H1 (cell line): ENCODE measurements around the gene ST6GALNAC3. TPM values are rescaled to one million over a fixed set of nuclear protein-coding genes. Genes with fewer than 3 reads are reported as not detected.

Experiments
- CTCF ChIA-PET: fragments of 300-600 bp; sonication (Branson Sonifier 250); formaldehyde crosslinking; loops from one replicate; lab custom pipeline; 2021; ENCODE audit not compliant: partially characterized antibody; lab: Charles Lee
- POLR2A ChIA-PET: fragments of 300-600 bp; sonication (Branson Sonifier 250); formaldehyde crosslinking; loops from one replicate; lab custom pipeline; 2021; ENCODE audit warnings: inconsistent platforms; ENCODE audit not compliant: partially characterized antibody; lab: Charles Lee
- DNase-seq, 2 experiments: peaks; one replicate each; pipeline versions ENCODE4 v3.0.0 to v3.0.0-alpha.2; 2010 to 2022; ENCODE audit warnings: low spot score in 2 of 2, low read depth in 1 of 2, mixed read lengths in 1 of 2
- FAIRE-seq: peaks from 2 replicates; lab custom pipeline; 2011; peaks lifted over from hg19 to GRCh38; lab: Jason Lieb, UNC
- H2AFZ ChIP-seq: 2 replicates; pipeline ENCODE4 v1.8.1; 2012; ENCODE audit warnings: low read length, inconsistent platforms
- H2AK5ac ChIP-seq: 2 replicates; pipeline ENCODE4 v1.6.1; 2013; ENCODE audit warnings: low read depth, low read length
- H2BK120ac ChIP-seq: replicated peaks from 2 replicates; pipeline ENCODE3; 2013; ENCODE audit warnings: low read depth, low read length, inconsistent platforms
- H2BK12ac ChIP-seq: 2 replicates; pipeline ENCODE4 v1.6.1; 2013; ENCODE audit warnings: low read depth, low read length
- H2BK15ac ChIP-seq: 2 replicates; pipeline ENCODE4 v1.6.1; 2013; ENCODE audit warnings: low read length
- H2BK20ac ChIP-seq: 2 replicates; pipeline ENCODE4 v1.6.1; 2013; ENCODE audit warnings: low read length
- H2BK5ac ChIP-seq: 2 replicates; pipeline ENCODE4 v1.6.1; 2013; ENCODE audit warnings: low read depth, low read length
- H3K14ac ChIP-seq: 2 replicates; pipeline ENCODE4 v1.6.1; 2013; ENCODE audit warnings: inconsistent platforms; ENCODE audit not compliant: insufficient read length
- H3K18ac ChIP-seq: 2 replicates; pipeline ENCODE4 v1.6.1; 2013; ENCODE audit warnings: low read length; ENCODE audit errors: extremely low read depth
- H3K23ac ChIP-seq: 2 replicates; pipeline ENCODE4 v1.6.1; 2013; ENCODE audit warnings: inconsistent platforms; ENCODE audit not compliant: insufficient read length
- H3K23me2 ChIP-seq: 2 replicates; pipeline ENCODE4 v1.6.1; 2013; ENCODE audit warnings: low read depth, low read length
- H3K27ac ChIP-seq: 2 replicates; pipeline ENCODE4 v1.6.1; 2011; ENCODE audit warnings: low read depth, low read length, inconsistent platforms
- H3K27me3 ChIP-seq, 4 experiments: replicated peaks in 1 of 4; 1 replicate in 1 of 4; 2 replicates in 3 of 4; pipeline versions ENCODE4 v1.6.1 to v1.8.1; 2011 to 2013; ENCODE audit warnings: low read length in 3 of 4, mild to moderate bottlenecking in 3 of 4, inconsistent platforms in 2 of 4, mixed read lengths in 2 of 4, moderate library complexity in 1 of 4; ENCODE audit not compliant: control insufficient read depth in 3 of 4, insufficient read depth in 3 of 4; ENCODE audit errors: extremely low read depth in 1 of 4
- H3K36me3 ChIP-seq, 4 experiments: 2 replicates each; pipeline versions ENCODE4 v1.6.1 to v1.8.1; 2011 to 2013; ENCODE audit warnings: mild to moderate bottlenecking in 4 of 4, low read length in 3 of 4, moderate library complexity in 2 of 4, control low read depth in 1 of 4, inconsistent platforms in 1 of 4; ENCODE audit not compliant: insufficient read depth in 4 of 4, control insufficient read depth in 2 of 4
- H3K4ac ChIP-seq: replicated peaks from 2 replicates; pipeline ENCODE3; 2013; ENCODE audit warnings: low read length, low read depth, mixed read lengths, inconsistent platforms; ENCODE audit not compliant: insufficient read length
- H3K4me1 ChIP-seq, 4 experiments: replicated peaks in 1 of 4; 1 replicate in 1 of 4; 2 replicates in 3 of 4; pipeline versions ENCODE4 v1.6.1 to v1.8.1; 2011 to 2013; ENCODE audit warnings: low read length in 3 of 4, inconsistent platforms in 2 of 4, mixed read lengths in 1 of 4; ENCODE audit not compliant: insufficient read depth in 4 of 4, control insufficient read depth in 3 of 4
- H3K4me2 ChIP-seq, 2 experiments: 2 replicates each; pipeline versions ENCODE4 v1.6.1 to v1.8.1; 2011 to 2013; ENCODE audit warnings: low read depth in 2 of 2, low read length in 2 of 2, control low read depth in 1 of 2, inconsistent platforms in 1 of 2, mild to moderate bottlenecking in 1 of 2; ENCODE audit not compliant: insufficient read depth in 1 of 2
- H3K4me3 ChIP-seq, 4 experiments: fragments of 200-600, 300-600 bp in 1 of 4; sonication (generic), shearing (Covaris generic), sonication (Bioruptor Twin) in 1 of 4; 2 replicates each; pipeline versions ENCODE4 v1.5.1 to v1.8.1; 2011 to 2016; ENCODE audit warnings: low read length in 4 of 4, low read depth in 3 of 4, control low read depth in 2 of 4, inconsistent platforms in 2 of 4, mild to moderate bottlenecking in 2 of 4, mixed read lengths in 1 of 4, moderate library complexity in 1 of 4; ENCODE audit not compliant: insufficient read depth in 2 of 4; ENCODE audit errors: extremely low read depth in 1 of 4
- H3K56ac ChIP-seq: replicated peaks from 2 replicates; pipeline ENCODE3; 2013; ENCODE audit warnings: low read depth, mild to moderate bottlenecking, mixed read lengths, low read length, inconsistent platforms; ENCODE audit not compliant: insufficient read length
- H3K79me1 ChIP-seq: 2 replicates; pipeline ENCODE4 v1.6.1; 2013; ENCODE audit warnings: low read depth, low read length, control low read depth
- H3K79me2 ChIP-seq, 2 experiments: 2 replicates each; pipeline versions ENCODE4 v1.6.1 to v1.8.1; 2012 to 2013; ENCODE audit warnings: low read length in 2 of 2, mild to moderate bottlenecking in 2 of 2, inconsistent platforms in 1 of 2; ENCODE audit not compliant: insufficient read depth in 2 of 2, control insufficient read depth in 1 of 2
- H3K9ac ChIP-seq, 4 experiments: replicated peaks in 1 of 4; 1 replicate in 1 of 4; 2 replicates in 3 of 4; pipeline versions ENCODE4 v1.6.1 to v1.8.1; 2011 to 2013; ENCODE audit warnings: low read depth in 3 of 4, low read length in 3 of 4, control low read depth in 2 of 4, mild to moderate bottlenecking in 2 of 4, moderate library complexity in 2 of 4, inconsistent platforms in 1 of 4; ENCODE audit errors: extremely low read depth in 1 of 4
- H3K9me3 ChIP-seq, 2 experiments: 2 replicates each; pipeline versions ENCODE4 v1.6.1 to v1.8.1; 2012 to 2013; ENCODE audit warnings: mild to moderate bottlenecking in 2 of 2, moderate library complexity in 2 of 2, control low read depth in 1 of 2, inconsistent platforms in 1 of 2, low read depth in 1 of 2, low read length in 1 of 2, mixed read lengths in 1 of 2; ENCODE audit not compliant: insufficient read depth in 2 of 2
- H4K20me1 ChIP-seq, 2 experiments: replicated peaks in 1 of 2; 2 replicates each; pipeline versions ENCODE3 to v1.8.1; 2011 to 2013; ENCODE audit warnings: inconsistent platforms in 2 of 2, low read length in 2 of 2, mild to moderate bottlenecking in 1 of 2; ENCODE audit not compliant: insufficient read depth in 2 of 2, control insufficient read depth in 1 of 2
- H4K5ac ChIP-seq: 2 replicates; pipeline ENCODE4 v1.6.1; 2013; ENCODE audit warnings: low read length, low read depth, mixed read lengths, inconsistent platforms; ENCODE audit not compliant: insufficient read length
- H4K8ac ChIP-seq: 2 replicates; pipeline ENCODE4 v1.8.0; 2013; ENCODE audit warnings: mild to moderate bottlenecking, moderate library complexity, low read length, inconsistent platforms; ENCODE audit not compliant: insufficient read depth; ENCODE audit errors: extremely low read depth
- H4K91ac ChIP-seq: replicated peaks from 2 replicates; pipeline ENCODE3; 2013; ENCODE audit warnings: low read length, mixed read lengths, inconsistent platforms; ENCODE audit not compliant: insufficient read length
- CHD1 ChIP-seq: IDR thresholded peaks from 2 replicates; pipeline ENCODE4 v1.6.1; 2012; ENCODE audit warnings: low read depth, low read length, improper control_type of control experiment
- EGR1 ChIP-seq: IDR thresholded peaks from 2 replicates; pipeline ENCODE4 v1.6.1; 2011; ENCODE audit warnings: low read depth, low read length, borderline replicate concordance
- JUN ChIP-seq: IDR thresholded peaks from 2 replicates; pipeline ENCODE4 v1.6.1; 2011; ENCODE audit warnings: low read depth, mild to moderate bottlenecking, improper control_type of control experiment, low read length
- WGBS, 2 experiments: shearing (Covaris generic) in 1 of 2; methylation state at CpG; one replicate each; pipeline versions ENCODE4 v1.1.6 to v1.1.7; 2013 to 2015; ENCODE audit warnings: low lambda C conversion rate in 2 of 2, mixed read lengths in 2 of 2, inconsistent platforms in 1 of 2, low coverage in 1 of 2, missing lambda C conversion rate in 1 of 2; ENCODE audit not compliant: insufficient replicate concordance in 2 of 2, insufficient coverage in 1 of 2, insufficient read length in 1 of 2; ENCODE audit errors: extremely low coverage in 1 of 2, missing lambda C conversion rate in 1 of 2; 5-methylcytosine and 5-hydroxymethylcytosine counted together
- polyA plus RNA-seq, 7 experiments: library from polyadenylated mRNA; depleted of rRNA in 3 of 7; stranded (reverse) in 5 of 7; unstranded in 2 of 7; fragments of >200 nt in 5 of 7; fragments of 200-250 nt in 2 of 7; gene quantifications; 1 replicate in 5 of 7; 2 replicates in 1 of 7; 4 replicates in 1 of 7; pipeline versions ENCODE4 v1.2.1 to v1.2.3, GENCODE V29; 2011 to 2013; ENCODE audit warnings: missing spikeins in 2 of 7, mixed read lengths in 2 of 7
- total RNA-seq: library from RNA; stranded (reverse); fragmentation: NEBNext Ultra II Directional; extraction: Animal tissue kit (Norgen Biotek cat#: 25700); gene quantifications from 2 replicates; pipeline ENCODE4 v1.2.1, GENCODE V29; 2021

ST6GALNAC3 gene
- total and polyA plus RNA-seq, 2 of the 8 experiments (the other 6 are each of a cell fraction or from before 2014, with no cell fraction given) = 4.9 to 19.0 TPM

- no peak overlapping the region for H3K4me3 ChIP-seq
- no peak for FAIRE-seq
- no peak overlapping the region for H4K5ac ChIP-seq
- H2AFZ ChIP-seq = no peak overlapping the region
- H3K9me3 ChIP-seq = no peaks in the 10 kb centered on the region
- no peaks in the 10 kb centered on the region for H3K23me2 ChIP-seq
- H2BK12ac ChIP-seq = no peak overlapping the region
- H3K4me2 ChIP-seq = no peak overlapping the region
- no peak for DNase-seq
- H4K20me1 ChIP-seq = no peaks in the 10 kb centered on the region
- no peak overlapping the region for H2BK5ac ChIP-seq
- H3K23ac ChIP-seq = no peak overlapping the region
- no peaks in the 10 kb centered on the region for H3K4me1 ChIP-seq
- H3K27ac ChIP-seq = no peak overlapping the region
- H3K36me3 ChIP-seq = no peaks in the 10 kb centered on the region
- no peak overlapping the region for H3K4ac ChIP-seq
- no peaks in the 10 kb centered on the region for H3K27me3 ChIP-seq
- ChIA-PET POLR2A (no interaction called here), CTCF (no interaction called here)
- H2BK20ac ChIP-seq = no peak overlapping the region
- no peak overlapping the region for H2AK5ac ChIP-seq
- no peak overlapping the region for H4K91ac ChIP-seq
- H2BK15ac ChIP-seq = no peak overlapping the region
- H3K9ac ChIP-seq = no peak overlapping the region
- no peaks in the 10 kb centered on the region for H3K79me2 ChIP-seq
- no peak overlapping the region for H3K56ac ChIP-seq
- no peak for TF ChIP-seq EGR1
- TF ChIP-seq JUN = no peak
- TF ChIP-seq CHD1 = no peak
- H4K8ac ChIP-seq = no peak overlapping the region
- no peak overlapping the region for H3K14ac ChIP-seq
- no peaks in the 10 kb centered on the region for H3K79me1 ChIP-seq
- H3K18ac ChIP-seq = no peak overlapping the region
- 94% methylated on average over 2 of the region's 2 CpGs; no CpG with 5 or more reads in 1 of the 2 experiments for WGBS, 2 experiments
- H2BK120ac ChIP-seq = no peak overlapping the region
Measured at GRCh38 chr1:76482272-76482671, 407.7 kb downstream of the ST6GALNAC3 start.
